T-cell (primary cell): Measurements from ENCODE around the gene CDHR2. TPM values are rescaled to one million over a fixed set of nuclear protein-coding genes. Genes with fewer than 3 reads are reported as not detected.

Source experiments
- ATAC-seq, 4 experiments: fragments of 200-7000 bp in 3 of 4; fragments of 150-1000 bp in 1 of 4; cut with Tn5 transposase; replicated peaks in 1 of 4; 1 replicate in 3 of 4; 2 replicates in 1 of 4; pipeline ENCODE4 v1.10.0; 2021; ENCODE audit warnings: moderate library complexity in 3 of 4, mild to moderate bottlenecking in 2 of 4, moderate number of reproducible peaks in 1 of 4
- CTCF ChIA-PET, 2 donors: fragments of 300-600 bp; sonication (Branson Sonifier 250); formaldehyde crosslinking; loops; one replicate each; lab custom pipeline; 2022; ENCODE audit warnings: antibody characterized with exemption in 2 of 2; lab: Charles Lee
- POLR2A ChIA-PET, 2 donors: fragments of 300-600 bp; sonication (Branson Sonifier 250); formaldehyde crosslinking; loops; one replicate each; lab custom pipeline; 2022; ENCODE audit warnings: antibody characterized with exemption in 2 of 2; lab: Charles Lee
- DNase-seq, 35 experiments: peaks; one replicate each; pipeline versions ENCODE4 v3.0.0 to v3.0.0-alpha.2; 2013 to 2023
- H3K27ac ChIP-seq: one replicate; pipeline ENCODE4 v1.5.1; 2013; ENCODE audit warnings: low read length
- H3K27me3 ChIP-seq, 2 experiments: replicated peaks in 1 of 2; 1 replicate in 1 of 2; 2 replicates in 1 of 2; pipeline versions ENCODE4 v1.6.1 to v1.7.0; 2013; ENCODE audit warnings: low read length in 1 of 2, mixed read lengths in 1 of 2; ENCODE audit not compliant: control insufficient read depth in 2 of 2, insufficient read depth in 2 of 2; ENCODE audit errors: extremely low read depth in 1 of 2
- H3K36me3 ChIP-seq, 2 donors: 1 replicate in 1 of 2; 2 replicates in 1 of 2; pipeline versions ENCODE4 v1.6.1 to v1.7.0; 2013; ENCODE audit warnings: low read length in 1 of 2; ENCODE audit not compliant: control insufficient read depth in 2 of 2, insufficient read depth in 1 of 2; ENCODE audit errors: extremely low read depth in 1 of 2
- H3K4me1 ChIP-seq, 2 experiments: 1 replicate in 1 of 2; 2 replicates in 1 of 2; pipeline versions ENCODE4 v1.6.1 to v1.7.0; 2013; ENCODE audit warnings: low read length in 2 of 2, mixed read lengths in 1 of 2; ENCODE audit not compliant: insufficient read depth in 2 of 2, control insufficient read depth in 1 of 2; ENCODE audit errors: extremely low read depth in 1 of 2
- H3K4me3 ChIP-seq, 2 donors: 1 replicate in 1 of 2; 2 replicates in 1 of 2; pipeline versions ENCODE4 v1.5.1 to v1.7.0; 2013; ENCODE audit warnings: mild to moderate bottlenecking in 2 of 2, low read length in 1 of 2, moderate library complexity in 1 of 2; ENCODE audit not compliant: control insufficient read depth in 1 of 2; ENCODE audit errors: extremely low read depth in 1 of 2
- H3K9me3 ChIP-seq: 2 replicates; pipeline ENCODE4 v1.7.0; 2013
- H3K27ac Mint-ChIP-seq, 2 donors: one replicate each; pipeline ENCODE4 v1.8.0; 2020 to 2021; ENCODE audit warnings: mild to moderate bottlenecking in 2 of 2, mixed read lengths in 2 of 2
- H3K27me3 Mint-ChIP-seq, 2 donors: one replicate each; pipeline ENCODE4 v1.8.0; 2021 to 2022; ENCODE audit warnings: mixed read lengths in 2 of 2
- H3K36me3 Mint-ChIP-seq: one replicate; pipeline ENCODE4 v1.8.0; 2021; ENCODE audit warnings: mixed read lengths
- H3K4me1 Mint-ChIP-seq, 3 donors: one replicate each; pipeline ENCODE4 v1.8.0; 2020 to 2022; ENCODE audit warnings: mixed read lengths in 3 of 3, mild to moderate bottlenecking in 1 of 3
- H3K4me3 Mint-ChIP-seq, 3 donors: one replicate each; pipeline ENCODE4 v1.8.0; 2020 to 2022; ENCODE audit warnings: mild to moderate bottlenecking in 3 of 3, mixed read lengths in 3 of 3, moderate library complexity in 3 of 3
- H3K9me3 Mint-ChIP-seq, 3 donors: one replicate each; pipeline ENCODE4 v1.8.0; 2020 to 2022; ENCODE audit warnings: mixed read lengths in 3 of 3
- WGBS: methylation state at CpG from one replicate; pipeline ENCODE4 v1.1.5; 2013; ENCODE audit warnings: missing lambda C conversion rate; ENCODE audit not compliant: insufficient coverage; 5-methylcytosine and 5-hydroxymethylcytosine counted together
- total RNA-seq, 35 experiments: library from RNA in 6 of 35; stranded (reverse) in 6 of 35; fragments of 120-200 nt in 1 of 35; gene quantifications; one replicate each; pipeline versions ENCODE4 v1.2.1 to v1.2.4 and lab custom pipeline; 2013 to 2026

Gene CDHR2
- total RNA-seq, 5 donors from 2014 or later (not counting 1 experiment from before 2014, with no cell fraction given): 1.6 to 3.1 (median 2.8) TPM

- peak overlapping the region; percentile 7 to 57 for H3K4me3 ChIP-seq
- Mint-ChIP-seq H3K9me3 (no peaks in the 10 kb centered on the region), H3K27me3 (peaks cover 54 to 67% of the 10 kb centered on the region in 2 donors), H3K27ac (no peak overlapping the region), H3K4me3 (peak overlapping the region in 2 of 3 donors; percentile 31 to 84), H3K4me1 (peaks cover 7 to 20% (median 19%) of the 10 kb centered on the region in 3 donors), H3K36me3 (peaks cover 3% of the 10 kb centered on the region)
- peaks cover 2 to 79% of the 10 kb centered on the region in 2 experiments for H3K27me3 ChIP-seq
- POLR2A ChIA-PET: no interaction called here
- no peaks in the 10 kb centered on the region for H3K9me3 ChIP-seq
- no peak overlapping the region for H3K27ac ChIP-seq
- ATAC-seq: peak; percentile 91 to 98 (median 94)
- H3K36me3 ChIP-seq: no peaks in the 10 kb centered on the region
- peaks cover 0 to 26% of the 10 kb centered on the region in 2 experiments for H3K4me1 ChIP-seq
- WGBS: 4% methylated on average over 21 of the region's 31 CpGs
- CTCF ChIA-PET: interaction anchor here in 1 of 2 donors (0.6 kb wide), 2 partner anchors 10 to 959 kb away, joined by 4 read pairs; no protein-coding TSS in a partner anchor
- peak; percentile 27 to 84 (median 65) for DNase-seq
Observed at GRCh38 chr5:176619203-176619568, 70.0 kb downstream of the CDHR2 start.

DNA sequence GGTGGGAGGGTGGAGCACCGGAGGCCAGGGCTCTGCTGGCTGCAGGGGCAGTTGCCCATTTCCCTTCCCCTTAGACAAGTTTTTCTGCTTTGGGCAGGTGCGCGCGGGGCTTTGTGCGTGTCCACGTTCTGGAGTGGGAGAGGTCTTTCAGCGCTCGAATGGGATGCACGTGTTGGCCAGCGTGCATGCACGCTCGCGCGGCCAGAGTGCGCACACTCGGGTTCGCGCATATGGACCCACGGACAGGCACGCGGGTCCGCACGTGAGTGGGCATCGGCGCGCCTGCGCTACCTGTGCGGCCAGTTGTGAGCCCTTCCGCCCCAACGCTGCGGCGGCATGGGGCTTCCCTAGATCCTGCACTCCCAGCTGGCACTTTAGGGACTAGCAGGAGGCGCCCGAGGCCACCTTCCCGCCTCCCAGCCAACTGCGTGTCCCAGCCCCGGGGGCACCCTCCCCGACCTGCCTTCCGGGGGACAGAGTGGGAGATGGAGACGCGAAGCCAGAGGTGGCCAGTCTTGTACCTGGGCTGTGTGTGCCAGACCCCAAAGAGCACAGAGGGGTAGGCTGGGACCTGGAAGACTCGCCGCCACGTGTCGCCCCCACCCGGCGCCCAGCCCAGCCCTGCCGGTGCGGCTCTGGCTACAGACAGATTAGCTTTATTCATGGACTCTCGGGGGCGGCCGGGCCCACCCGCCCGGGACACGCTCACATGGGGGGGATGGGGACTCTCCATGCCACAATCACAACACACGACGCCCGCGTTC is 70.6 kb downstream of the CDHR2 start:
- H3K9me3 Mint-ChIP-seq: no peaks in the 10 kb centered on the region
- H3K27me3 Mint-ChIP-seq: peaks cover 54 to 66% of the 10 kb centered on the region in 2 donors
- peak overlapping the region; percentile 63 to 84 (median 66) for H3K4me3 Mint-ChIP-seq
- DNase-seq: no peak
- Histone ChIP-seq H3K9me3 (no peaks in the 10 kb centered on the region), H3K4me1 (peaks cover 0 to 26% of the 10 kb centered on the region in 2 experiments), H3K27ac (no peak overlapping the region), H3K4me3 (peak overlapping the region; percentile 7 to 57), H3K27me3 (peaks cover 3 to 78% of the 10 kb centered on the region in 2 experiments), H3K36me3 (no peaks in the 10 kb centered on the region)
- ChIA-PET CTCF (no interaction called here), POLR2A (no interaction called here)
- H3K36me3 Mint-ChIP-seq: peaks cover 3% of the 10 kb centered on the region
- no peak overlapping the region for H3K27ac Mint-ChIP-seq
- 23% methylated on average over 49 of the region's 59 CpGs for WGBS
- ATAC-seq: no peak
- H3K4me1 Mint-ChIP-seq: peaks cover 7 to 20% (median 19%) of the 10 kb centered on the region in 3 donors

- CTCF ChIA-PET: no interaction called here
- DNase-seq: peak in 2 of 35 experiments; percentile 12 to 27
- Histone ChIP-seq H3K4me3 (peak overlapping the region in 1 of 2 donors; percentile 7), H3K27me3 (peaks cover 6 to 79% of the 10 kb centered on the region in 2 experiments), H3K36me3 (no peaks in the 10 kb centered on the region), H3K27ac (no peak overlapping the region), H3K9me3 (no peaks in the 10 kb centered on the region), H3K4me1 (peaks cover 0 to 26% of the 10 kb centered on the region in 2 experiments)
- no peaks in the 10 kb centered on the region for H3K9me3 Mint-ChIP-seq
- H3K27me3 Mint-ChIP-seq: peaks cover 51 to 65% of the 10 kb centered on the region in 2 donors
- H3K36me3 Mint-ChIP-seq: peaks cover 3% of the 10 kb centered on the region
- H3K27ac Mint-ChIP-seq: no peak overlapping the region
- H3K4me3 Mint-ChIP-seq: peak overlapping the region; percentile 63 to 84 (median 66)
- ATAC-seq: peak in 3 of 4 experiments; percentile 17 to 38 (median 31)
- WGBS: 12% methylated on average over 29 of the region's 32 CpGs
- POLR2A ChIA-PET: no interaction called here
- peaks cover 7 to 20% (median 19%) of the 10 kb centered on the region in 3 donors for H3K4me1 Mint-ChIP-seq
Observed at GRCh38 chr5:176620333-176620981, 71.3 kb downstream of the CDHR2 start.

- no peak overlapping the region for H3K4me3 Mint-ChIP-seq
- H3K4me1 Mint-ChIP-seq: peaks cover 7 to 20% (median 19%) of the 10 kb centered on the region in 3 donors
- no peak for ATAC-seq
- H3K36me3 ChIP-seq: no peaks in the 10 kb centered on the region
- DNase-seq: no peak
- POLR2A ChIA-PET: no interaction called here
- CTCF ChIA-PET: no interaction called here
- WGBS: 81% methylated on average over 9 of the region's 13 CpGs
- H3K9me3 ChIP-seq: no peaks in the 10 kb centered on the region
- H3K36me3 Mint-ChIP-seq: peaks cover 3% of the 10 kb centered on the region
- H3K4me3 ChIP-seq: no peak overlapping the region
- no peak overlapping the region for H3K27ac ChIP-seq
- H3K27me3 Mint-ChIP-seq: peaks cover 47 to 62% of the 10 kb centered on the region in 2 donors
- H3K4me1 ChIP-seq: peaks cover 0 to 26% of the 10 kb centered on the region in 2 experiments
- H3K9me3 Mint-ChIP-seq: no peaks in the 10 kb centered on the region
- H3K27ac Mint-ChIP-seq: no peak overlapping the region
- peaks cover 10 to 79% of the 10 kb centered on the region in 2 experiments for H3K27me3 ChIP-seq
Observed at GRCh38 chr5:176621661-176622079, 72.5 kb downstream of the CDHR2 start.

DNA sequence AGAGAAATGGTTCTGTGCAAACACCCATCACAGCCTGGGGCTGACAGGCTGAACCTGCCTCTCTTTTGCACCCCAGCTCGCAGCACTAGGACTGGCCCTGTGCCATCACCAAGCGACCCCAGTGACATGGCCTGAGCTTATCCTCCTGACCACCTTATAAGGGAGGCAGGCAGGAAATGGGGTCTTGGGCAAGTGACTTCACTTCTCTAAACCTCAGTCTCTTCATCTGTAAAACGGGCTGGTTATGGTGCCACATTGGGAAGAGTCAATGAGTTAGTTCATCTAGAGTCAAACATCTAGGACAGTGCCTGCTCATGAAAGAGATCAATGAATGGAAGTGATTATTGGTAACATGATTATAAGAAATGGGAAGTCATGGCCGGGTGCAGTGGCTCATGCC is 75.0 kb downstream of the CDHR2 start:
- H3K4me1 ChIP-seq: peaks cover 0 to 20% of the 10 kb centered on the region in 2 experiments
- H3K4me3 ChIP-seq: no peak overlapping the region
- DNase-seq: no peak
- no peak for ATAC-seq
- Mint-ChIP-seq H3K27me3 (peaks cover 50 to 63% of the 10 kb centered on the region in 2 donors), H3K27ac (no peak overlapping the region), H3K36me3 (peaks cover 3% of the 10 kb centered on the region), H3K4me3 (no peak overlapping the region), H3K9me3 (no peaks in the 10 kb centered on the region), H3K4me1 (peaks cover 7 to 23% (median 11%) of the 10 kb centered on the region in 3 donors)
- no peaks in the 10 kb centered on the region for H3K36me3 ChIP-seq
- no CpG with 5 or more reads among the region's 4 CpGs for WGBS
- no peaks in the 10 kb centered on the region for H3K9me3 ChIP-seq
- CTCF ChIA-PET: no interaction called here
- POLR2A ChIA-PET: no interaction called here
- no peak overlapping the region for H3K27ac ChIP-seq
- peaks cover 22 to 79% of the 10 kb centered on the region in 2 experiments for H3K27me3 ChIP-seq

DNA sequence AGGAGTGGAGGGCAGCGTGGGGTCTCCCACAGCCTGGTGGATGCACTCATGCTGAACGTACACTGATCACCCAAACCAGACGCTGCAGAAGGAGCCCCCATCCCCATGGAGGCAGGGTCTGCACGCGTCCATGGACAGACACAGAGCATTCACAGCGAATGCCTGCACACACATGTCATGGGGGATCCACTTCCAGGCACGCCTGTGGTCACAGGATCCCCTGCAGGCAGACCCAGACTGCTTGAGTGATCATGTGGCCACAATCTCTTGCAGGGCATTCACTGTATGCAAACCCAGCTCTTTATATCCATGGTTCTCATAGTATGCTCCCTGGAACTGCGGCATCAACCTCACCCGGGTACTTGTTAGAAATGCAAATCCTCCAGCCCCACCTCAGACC is 75.8 kb downstream of the CDHR2 start:
- no peaks in the 10 kb centered on the region for H3K36me3 ChIP-seq
- H3K9me3 ChIP-seq: no peaks in the 10 kb centered on the region
- Mint-ChIP-seq H3K4me1 (peaks cover 7 to 21% (median 10%) of the 10 kb centered on the region in 3 donors), H3K27me3 (peaks cover 50 to 62% of the 10 kb centered on the region in 2 donors), H3K9me3 (no peaks in the 10 kb centered on the region), H3K36me3 (peaks cover 3% of the 10 kb centered on the region), H3K4me3 (no peak overlapping the region), H3K27ac (no peak overlapping the region)
- ATAC-seq: no peak
- peaks cover 22 to 79% of the 10 kb centered on the region in 2 experiments for H3K27me3 ChIP-seq
- peaks cover 2 to 19% of the 10 kb centered on the region in 2 experiments for H3K4me1 ChIP-seq
- POLR2A ChIA-PET: no interaction called here
- H3K27ac ChIP-seq: no peak overlapping the region
- CTCF ChIA-PET: no interaction called here
- WGBS: 72% methylated on average over 9 of the region's 9 CpGs
- no peak overlapping the region for H3K4me3 ChIP-seq
- no peak for DNase-seq
